Measurements from ENCODE around the gene LMNA. TPM values are rescaled to one million over a fixed set of nuclear protein-coding genes. Genes with fewer than 3 reads are reported as not detected.
A peak's percentile ranks its signal among the peaks of the same experiment; 100 is the strongest.

Gene LMNA
- total RNA-seq, 4 donors from 2014 or later: 371 to 501 (median 419) TPM

DNA sequence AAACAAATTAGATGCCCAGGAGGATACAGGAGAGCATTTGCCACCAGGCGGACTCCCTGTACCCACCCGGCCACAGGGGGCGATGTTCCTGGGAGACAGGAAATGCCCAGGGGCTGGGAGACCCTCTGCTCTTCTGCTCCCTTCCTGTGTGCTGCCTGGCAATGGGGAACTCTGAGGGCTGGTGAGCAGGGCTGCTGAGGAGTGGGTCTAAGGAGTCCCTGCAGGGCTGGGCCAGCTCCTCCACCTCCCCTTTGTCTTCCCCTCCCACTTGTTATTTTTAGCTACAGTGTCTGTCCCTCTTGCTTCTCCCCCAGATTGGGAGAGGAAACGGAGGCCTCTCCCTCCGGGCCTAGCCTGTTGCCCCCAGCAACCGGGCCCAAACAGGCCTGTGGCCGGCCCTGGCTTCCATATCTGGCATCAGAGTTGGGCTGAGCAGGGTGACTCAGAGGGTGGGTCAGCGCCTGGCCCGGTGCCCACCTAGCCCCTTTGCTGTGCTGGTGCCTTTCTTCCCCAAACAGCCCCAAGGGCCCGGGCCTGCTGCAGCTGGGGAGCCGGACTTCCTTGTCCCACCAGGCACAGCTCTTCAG lies 11.6 kb downstream of the LMNA start:
- Histone ChIP-seq H3K9me3 (no peaks in the 10 kb centered on the region), H3K4me1 (peaks cover 24 to 100% (median 93%) of the 10 kb centered on the region in 4 donors), H3K4me3 (peak overlapping the region in 2 of 4 donors; percentile 18 to 23), H3K27ac (peak overlapping the region; percentile 94 to 98 (median 96)), H3K27me3 (no peaks in the 10 kb centered on the region), H3K36me3 (peaks cover 0 to 8% (median 0%) of the 10 kb centered on the region in 3 donors)
- WGBS, 2 donors: 10 to 12% methylated on average over 11 of the region's 11 CpGs
- peak; percentile 78 to 81 for DNase-seq (ENCODE audit: low spot score in 2 of 2)
- TF ChIP-seq, protein P1, sequence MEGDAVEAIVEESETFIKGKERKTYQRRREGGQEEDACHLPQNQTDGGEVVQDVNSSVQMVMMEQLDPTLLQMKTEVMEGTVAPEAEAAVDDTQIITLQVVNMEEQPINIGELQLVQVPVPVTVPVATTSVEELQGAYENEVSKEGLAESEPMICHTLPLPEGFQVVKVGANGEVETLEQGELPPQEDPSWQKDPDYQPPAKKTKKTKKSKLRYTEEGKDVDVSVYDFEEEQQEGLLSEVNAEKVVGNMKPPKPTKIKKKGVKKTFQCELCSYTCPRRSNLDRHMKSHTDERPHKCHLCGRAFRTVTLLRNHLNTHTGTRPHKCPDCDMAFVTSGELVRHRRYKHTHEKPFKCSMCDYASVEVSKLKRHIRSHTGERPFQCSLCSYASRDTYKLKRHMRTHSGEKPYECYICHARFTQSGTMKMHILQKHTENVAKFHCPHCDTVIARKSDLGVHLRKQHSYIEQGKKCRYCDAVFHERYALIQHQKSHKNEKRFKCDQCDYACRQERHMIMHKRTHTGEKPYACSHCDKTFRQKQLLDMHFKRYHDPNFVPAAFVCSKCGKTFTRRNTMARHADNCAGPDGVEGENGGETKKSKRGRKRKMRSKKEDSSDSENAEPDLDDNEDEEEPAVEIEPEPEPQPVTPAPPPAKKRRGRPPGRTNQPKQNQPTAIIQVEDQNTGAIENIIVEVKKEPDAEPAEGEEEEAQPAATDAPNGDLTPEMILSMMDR (IDR thresholded peaks at IDR 0.05): peak in 3 of 5 experiments; percentile 10 to 42 (median 31)
- TF ChIP-seq POLR2A (IDR thresholded peaks at IDR 0.05) (no peak), EP300 (IDR thresholded peaks at IDR 0.05) (peak in 1 of 2 donors; percentile 88)

DNA sequence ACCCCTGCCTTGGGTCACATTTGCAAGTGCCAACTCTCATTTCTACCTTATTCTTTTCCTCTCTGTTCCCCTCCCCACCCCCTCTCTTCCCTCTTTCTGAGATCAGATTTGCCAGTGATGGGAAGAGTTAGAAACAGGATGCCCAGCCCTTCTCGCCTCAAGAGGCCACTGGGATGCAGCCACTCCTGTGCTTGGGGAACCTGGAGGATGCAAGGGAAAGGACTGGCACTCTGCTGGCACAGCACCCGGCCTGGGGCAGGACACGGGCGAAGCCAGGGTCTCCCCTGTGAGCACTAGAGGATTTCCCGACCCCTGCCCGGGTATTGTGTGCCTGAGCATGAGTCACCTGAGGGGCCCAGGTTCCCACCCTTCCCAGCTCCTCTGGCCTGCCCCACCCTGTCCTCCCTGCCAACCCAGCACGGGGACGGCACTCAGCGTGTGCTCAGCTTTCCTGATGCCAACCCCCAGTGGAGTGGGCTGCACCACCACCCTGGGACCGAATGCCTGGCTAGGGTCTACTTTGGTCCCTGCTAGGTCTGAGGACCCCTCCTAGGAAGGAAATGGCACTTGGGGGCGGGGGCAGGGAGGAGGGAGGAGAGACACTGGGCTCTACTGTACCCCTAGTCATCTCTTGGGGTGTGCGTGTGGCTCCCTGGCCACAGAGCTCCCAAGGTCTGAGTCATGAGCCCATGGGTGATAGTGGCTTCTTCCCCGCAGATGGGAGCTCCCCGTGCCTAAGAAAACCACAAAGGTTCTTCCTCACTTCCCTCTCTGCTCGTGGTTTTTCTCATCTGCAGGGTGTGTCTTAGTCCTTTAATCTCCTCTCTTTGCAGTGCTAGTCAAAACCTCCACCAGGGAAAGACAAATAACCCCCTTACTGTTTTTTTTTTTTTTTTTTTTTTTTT lies 12.4 kb downstream of the LMNA start:
- Histone ChIP-seq H3K36me3 (peaks cover 0 to 15% (median 0%) of the 10 kb centered on the region in 3 donors), H3K4me1 (peaks cover 24 to 99% (median 86%) of the 10 kb centered on the region in 4 donors), H3K9me3 (no peaks in the 10 kb centered on the region), H3K27ac (peak overlapping the region; percentile 94 to 98 (median 96)), H3K27me3 (no peaks in the 10 kb centered on the region), H3K4me3 (peak overlapping the region in 2 of 4 donors; percentile 16 to 23)
- WGBS, 2 donors: 13 to 19% methylated on average over 8 to 12 of the region's 15 CpGs
- TF ChIP-seq, protein P1 (IDR thresholded peaks at IDR 0.05): no peak
- TF ChIP-seq POLR2A (IDR thresholded peaks at IDR 0.05): no peak
- peak in 1 of 2 donors; percentile 14 for TF ChIP-seq EP300 (IDR thresholded peaks at IDR 0.05)
- no peak for DNase-seq (ENCODE audit: low spot score in 2 of 2)

DNA sequence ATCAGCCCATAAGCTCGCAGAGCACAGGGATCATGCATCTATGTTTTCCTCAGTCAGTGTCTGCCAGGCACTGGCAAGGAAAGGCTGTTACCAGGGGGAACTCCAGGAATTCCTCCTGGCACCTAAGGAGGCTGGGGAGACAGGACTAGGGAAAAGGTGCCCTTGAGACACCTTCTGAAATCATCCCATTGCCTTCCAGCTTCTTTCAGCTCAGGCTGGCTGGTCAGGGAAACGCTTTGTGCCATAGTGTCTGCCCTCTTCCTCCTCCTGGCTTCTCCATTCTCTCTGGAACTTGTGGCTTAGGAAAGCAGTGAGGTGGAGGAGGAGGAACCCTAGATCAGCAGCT lies 13.8 kb downstream of the LMNA start:
- peaks cover 22 to 86% (median 75%) of the 10 kb centered on the region in 4 donors for H3K4me1 ChIP-seq

DNA sequence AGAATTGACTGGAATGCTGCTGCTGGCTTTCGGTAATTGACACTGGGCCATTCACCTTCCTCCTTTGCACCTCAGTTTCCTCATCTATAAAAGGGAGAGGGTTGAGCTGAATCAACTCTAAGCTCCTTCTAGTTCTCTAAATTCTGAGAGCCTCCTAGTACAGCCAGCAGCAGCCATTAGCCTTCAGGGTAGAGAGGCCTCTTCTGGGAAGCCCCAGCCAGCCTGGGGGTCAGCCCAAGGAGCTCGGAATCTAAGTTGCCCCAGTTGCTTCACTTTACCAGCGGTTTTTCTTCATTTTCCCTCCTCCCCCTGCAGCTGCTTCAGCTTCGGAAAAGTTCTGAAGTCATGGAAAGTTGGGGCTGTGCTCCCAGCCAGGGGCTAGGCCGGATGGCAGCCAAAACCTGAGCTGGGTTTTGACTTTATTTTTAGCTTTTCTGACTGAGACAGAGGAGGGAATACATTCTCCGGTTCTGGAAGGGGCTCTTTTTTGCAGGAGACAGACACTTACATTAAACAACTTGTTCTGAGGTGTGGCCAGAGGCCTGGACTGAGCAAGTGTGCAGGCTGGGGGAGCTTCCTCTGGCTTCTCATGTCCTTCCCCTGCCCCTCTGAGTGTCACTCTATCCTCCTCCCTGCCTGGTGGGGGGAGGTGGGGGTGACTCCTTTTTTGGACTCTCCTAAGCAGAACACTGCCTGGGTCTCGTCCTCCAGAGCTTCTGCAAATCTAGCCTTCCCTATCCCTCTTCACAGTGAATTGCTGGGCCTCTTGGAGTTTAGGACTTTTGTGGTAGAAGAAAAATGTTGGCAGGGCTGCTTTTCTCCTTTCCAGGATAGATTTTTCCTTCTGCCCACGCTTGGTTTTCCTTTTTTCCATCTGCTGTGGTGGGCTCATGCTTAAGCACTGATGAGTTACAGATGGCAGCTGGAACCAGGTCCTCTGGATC lies 14.4 kb downstream of the LMNA start:
- peaks cover 0 to 35% (median 9%) of the 10 kb centered on the region in 3 donors for H3K36me3 ChIP-seq
- TF ChIP-seq, protein P1 (IDR thresholded peaks at IDR 0.05): no peak
- peak; percentile 46 to 72 for TF ChIP-seq EP300 (IDR thresholded peaks at IDR 0.05)
- TF ChIP-seq POLR2A (IDR thresholded peaks at IDR 0.05): peak in 1 of 2 donors; percentile 30
- H3K4me1 ChIP-seq: peaks cover 21 to 82% (median 70%) of the 10 kb centered on the region in 4 donors
- H3K27ac ChIP-seq: peak overlapping the region; percentile 92 to 98 (median 96)
- 8 to 16% methylated on average over 8 of the region's 8 CpGs for WGBS, 2 donors
- H3K27me3 ChIP-seq: no peaks in the 10 kb centered on the region
- peak in 1 of 2 donors; percentile 30 for DNase-seq (ENCODE audit: low spot score in 2 of 2)
- H3K9me3 ChIP-seq: no peaks in the 10 kb centered on the region
- H3K4me3 ChIP-seq: peak overlapping the region in 2 of 4 donors; percentile 8 to 19

More for the DNA sequence above, 13.8 kb downstream of the LMNA start:
- TF ChIP-seq, protein P1 (IDR thresholded peaks at IDR 0.05): no peak
- TF ChIP-seq POLR2A (IDR thresholded peaks at IDR 0.05) (no peak), EP300 (IDR thresholded peaks at IDR 0.05) (no peak)
- Histone ChIP-seq H3K4me3 (peak overlapping the region in 2 of 4 donors; percentile 4 to 19), H3K27ac (peak overlapping the region; percentile 92 to 98 (median 96)), H3K27me3 (no peaks in the 10 kb centered on the region), H3K9me3 (no peaks in the 10 kb centered on the region), H3K36me3 (peaks cover 0 to 29% (median 3%) of the 10 kb centered on the region in 3 donors)
- WGBS, 2 donors: 19 to 26% methylated on average over 2 of the region's 2 CpGs
- no peak for DNase-seq (ENCODE audit: low spot score in 2 of 2)
